ENCODE results near the gene DHDH.

The DHDH gene

DNA sequence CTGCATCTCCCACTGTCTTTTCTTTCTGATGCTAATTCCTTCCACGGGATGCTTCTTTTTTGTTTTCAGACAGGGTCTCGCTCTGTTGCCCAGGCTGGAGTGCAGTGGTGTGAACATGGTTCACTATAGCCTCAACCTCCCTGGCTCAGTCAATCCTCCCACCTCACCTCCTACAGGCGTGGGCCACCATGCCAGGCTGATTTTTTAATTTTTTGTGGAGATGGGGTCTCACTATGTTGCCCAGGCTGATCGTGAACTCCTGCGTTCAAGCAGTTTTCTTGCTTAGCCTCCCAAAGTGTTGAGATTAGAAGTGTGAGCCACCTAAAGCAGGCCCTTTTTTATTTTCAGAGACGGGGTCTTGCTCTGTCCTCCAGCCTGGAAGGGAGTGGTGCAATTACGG, 54.8 kb downstream of the DHDH start:
- no peak for DNase-seq (ENCODE audit: extremely low spot score)
- TF ChIP-seq, protein P1, sequence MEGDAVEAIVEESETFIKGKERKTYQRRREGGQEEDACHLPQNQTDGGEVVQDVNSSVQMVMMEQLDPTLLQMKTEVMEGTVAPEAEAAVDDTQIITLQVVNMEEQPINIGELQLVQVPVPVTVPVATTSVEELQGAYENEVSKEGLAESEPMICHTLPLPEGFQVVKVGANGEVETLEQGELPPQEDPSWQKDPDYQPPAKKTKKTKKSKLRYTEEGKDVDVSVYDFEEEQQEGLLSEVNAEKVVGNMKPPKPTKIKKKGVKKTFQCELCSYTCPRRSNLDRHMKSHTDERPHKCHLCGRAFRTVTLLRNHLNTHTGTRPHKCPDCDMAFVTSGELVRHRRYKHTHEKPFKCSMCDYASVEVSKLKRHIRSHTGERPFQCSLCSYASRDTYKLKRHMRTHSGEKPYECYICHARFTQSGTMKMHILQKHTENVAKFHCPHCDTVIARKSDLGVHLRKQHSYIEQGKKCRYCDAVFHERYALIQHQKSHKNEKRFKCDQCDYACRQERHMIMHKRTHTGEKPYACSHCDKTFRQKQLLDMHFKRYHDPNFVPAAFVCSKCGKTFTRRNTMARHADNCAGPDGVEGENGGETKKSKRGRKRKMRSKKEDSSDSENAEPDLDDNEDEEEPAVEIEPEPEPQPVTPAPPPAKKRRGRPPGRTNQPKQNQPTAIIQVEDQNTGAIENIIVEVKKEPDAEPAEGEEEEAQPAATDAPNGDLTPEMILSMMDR (IDR thresholded peaks at IDR 0.05; ENCODE audit: control extremely low read depth, extremely low read depth, low read depth, missing control alignments), result no peak
- POLR2A ChIA-PET, result interaction anchor here (0.7 kb wide), 1 partner anchor 9 kb away, joined by 3 read pairs; no protein-coding TSS in a partner anchor
- CTCF ChIA-PET, result interaction anchor here (1.1 to 1.6 kb wide), 3 partner anchors 9 to 201 kb away, joined by 3 to 5 read pairs (median 4); no protein-coding TSS in a partner anchor

- TF ChIP-seq, protein P1 (IDR thresholded peaks at IDR 0.05; ENCODE audit: control extremely low read depth, extremely low read depth, low read depth, missing control alignments), result no peak
- ChIA-PET CTCF (interaction anchor here (0.9 to 1.6 kb wide), 4 partner anchors 9 to 201 kb away, joined by 3 to 5 read pairs (median 4); no protein-coding TSS in a partner anchor), POLR2A (interaction anchor here (0.6 to 0.7 kb wide), 2 partner anchors 10 to 108 kb away, joined by 3 to 5 read pairs; no protein-coding TSS in a partner anchor)
- DNase-seq (ENCODE audit: extremely low spot score), result no peak
These were observed 55.4 kb downstream of the DHDH start for GRCh38 chr19:48988860-48989259.

GRCh38 chr19:48989701-48990291, 56.3 kb downstream of the DHDH start:
- ChIA-PET CTCF (interaction anchor here (0.9 to 4.5 kb wide), 7 partner anchors 8 to 202 kb away, joined by 3 to 129 read pairs (median 5); no protein-coding TSS in a partner anchor), POLR2A (interaction anchor here (0.6 kb wide), 3 partner anchors 31 to 782 kb away, joined by 3 to 5 read pairs (median 4); no protein-coding TSS in a partner anchor)
- TF ChIP-seq, protein P1 (IDR thresholded peaks at IDR 0.05; ENCODE audit: control extremely low read depth, extremely low read depth, low read depth, missing control alignments), result no peak
- DNase-seq (ENCODE audit: extremely low spot score), result no peak

DNA sequence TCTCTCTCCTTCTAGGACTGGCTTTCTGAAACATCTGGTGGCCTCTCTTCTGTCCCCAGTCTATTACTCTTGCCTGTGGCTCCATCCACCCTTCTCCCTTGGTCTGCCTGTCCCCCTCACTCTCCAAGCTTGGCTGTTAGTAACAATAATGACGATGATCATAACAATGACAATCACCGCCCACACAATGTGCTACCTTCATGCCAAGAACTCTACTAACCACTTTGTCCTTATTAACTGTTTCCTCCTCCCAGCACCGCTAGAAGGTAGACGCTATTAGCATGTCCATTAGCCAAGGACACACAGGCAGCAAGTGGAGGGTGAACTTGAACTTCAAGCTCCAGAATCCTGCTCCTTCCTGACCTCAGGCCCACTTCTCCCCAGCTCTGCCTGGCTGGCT, 56.9 kb downstream of the DHDH start:
- ChIA-PET CTCF (interaction anchor here (2.0 to 4.5 kb wide), 4 partner anchors 10 to 147 kb away, joined by 9 to 129 read pairs (median 38); no protein-coding TSS in a partner anchor), POLR2A (interaction anchor here (0.6 to 0.9 kb wide), 3 partner anchors 11 to 782 kb away, joined by 3 read pairs; no protein-coding TSS in a partner anchor)
- TF ChIP-seq, protein P1 (IDR thresholded peaks at IDR 0.05; ENCODE audit: control extremely low read depth, extremely low read depth, low read depth, missing control alignments), result no peak
- no peak for DNase-seq (ENCODE audit: extremely low spot score)

DNA sequence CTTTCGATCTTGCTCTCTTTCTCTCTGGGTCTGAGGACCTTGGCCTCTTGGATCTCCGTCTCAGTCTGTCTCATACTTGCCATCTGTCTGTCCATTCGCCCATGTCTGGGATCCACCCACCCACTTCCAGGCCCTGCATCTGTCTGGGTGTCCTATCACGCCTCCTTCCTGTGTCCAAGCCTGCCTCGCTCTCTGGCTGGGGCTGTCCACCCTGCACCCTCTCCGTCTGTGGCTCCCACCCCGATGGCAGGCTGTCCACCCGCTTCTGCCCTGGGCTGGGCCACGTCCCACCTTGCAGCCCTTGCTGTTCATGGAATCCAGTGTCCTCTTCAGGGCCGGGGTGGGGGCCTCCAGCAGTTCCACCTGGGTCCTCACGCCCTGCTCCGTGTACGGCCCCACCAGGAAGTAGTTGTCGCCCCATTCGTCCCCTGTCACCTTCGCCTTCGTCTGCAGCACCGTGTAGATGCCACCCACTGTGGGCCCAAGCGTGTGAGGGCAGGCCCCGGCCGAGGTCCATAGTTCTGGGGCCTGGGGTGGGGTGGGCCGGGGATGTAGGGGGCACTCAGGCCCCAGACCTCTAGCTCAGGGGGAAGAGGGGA, 57.6 kb downstream of the DHDH start:
- POLR2A ChIA-PET, result interaction anchor here (0.9 kb wide), 2 partner anchors 12 to 25 kb away, joined by 3 read pairs; no protein-coding TSS in a partner anchor
- TF ChIP-seq, protein P1 (IDR thresholded peaks at IDR 0.05; ENCODE audit: control extremely low read depth, extremely low read depth, low read depth, missing control alignments), result no peak
- CTCF ChIA-PET, result interaction anchor here (1.2 to 4.5 kb wide), 7 partner anchors 9 to 203 kb away, joined by 3 to 129 read pairs (median 14); no protein-coding TSS in a partner anchor
- no peak for DNase-seq (ENCODE audit: extremely low spot score)

DNA sequence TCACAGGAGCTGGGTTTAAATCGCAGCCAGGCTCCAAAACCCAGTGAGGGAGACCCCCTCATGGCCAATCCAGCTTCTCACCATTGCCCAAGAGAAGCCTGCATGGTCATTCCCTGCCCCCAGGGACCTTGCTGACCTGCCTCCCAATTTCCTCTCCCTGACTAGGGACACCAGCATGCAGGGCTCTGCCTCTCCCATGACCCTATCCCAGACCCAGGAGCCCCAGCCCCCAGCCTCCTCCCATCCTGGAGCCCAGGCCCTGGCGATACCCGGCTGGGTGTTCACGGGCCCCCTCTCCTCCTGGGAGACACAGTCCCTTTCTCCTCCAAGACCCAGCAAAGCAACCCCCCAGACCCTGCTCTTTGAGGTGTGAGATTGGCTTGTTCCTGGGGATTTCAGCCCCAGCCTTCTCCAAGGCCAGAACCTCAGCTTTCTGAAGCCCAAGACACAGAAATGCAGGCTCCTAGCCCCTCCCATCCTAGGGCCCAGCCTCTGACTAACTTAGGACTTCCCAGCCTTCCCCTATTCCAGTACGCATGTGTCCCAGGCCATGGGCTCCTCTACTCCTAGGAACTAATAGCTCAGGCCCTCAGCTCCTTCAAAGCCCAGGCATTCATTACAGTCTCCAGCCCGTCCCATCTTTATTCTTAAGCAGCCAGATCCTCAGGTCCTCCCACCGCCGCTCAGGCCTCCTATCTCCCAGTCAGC, 58.5 kb downstream of the DHDH start:
- TF ChIP-seq, protein P1 (IDR thresholded peaks at IDR 0.05; ENCODE audit: control extremely low read depth, extremely low read depth, low read depth, missing control alignments), result no peak
- CTCF ChIA-PET, result interaction anchor here (1.1 to 4.5 kb wide), 10 partner anchors 8 to 204 kb away, joined by 3 to 129 read pairs (median 12); no protein-coding TSS in a partner anchor
- DNase-seq (ENCODE audit: extremely low spot score), result peak; percentile 56
- POLR2A ChIA-PET, result interaction anchor here (2.3 kb wide), 2 partner anchors 25 to 117 kb away, joined by 25 to 29 read pairs; partner anchors contain the start of gene FTL
